Gastrocnemius medialis (tissue), 4 donors: ENCODE data around the gene ATP11A. TPM values are rescaled to one million over a fixed set of nuclear protein-coding genes. Genes with fewer than 3 reads are reported as not detected.

Experiments used
- ATAC-seq, 2 donors: fragments of 150-250 bp; one replicate each; pipeline ENCODE4 v1.9.1; 2016
- DNase-seq, 2 donors: peaks; one replicate each; pipeline ENCODE4 v3.0.0-alpha.2; 2019
- H3K27ac ChIP-seq, 4 donors: fragments of 200-600 bp; sonication (generic); 1 replicate in 1 of 4; 2 replicates in 3 of 4; pipeline ENCODE4 v1.5.1; 2016 to 2018; ENCODE audit warnings: mild to moderate bottlenecking in 2 of 4, moderate library complexity in 1 of 4
- H3K27me3 ChIP-seq, 3 donors: fragments of 200-600 bp; sonication (generic) in 2 of 3; 1 replicate in 1 of 3; 2 replicates in 2 of 3; pipeline versions ENCODE4 v1.5.1 to v1.6.0; 2016 to 2019; ENCODE audit warnings: mild to moderate bottlenecking in 1 of 3, moderate library complexity in 1 of 3
- H3K36me3 ChIP-seq, 2 donors: fragments of 200-600 bp; sonication (generic) in 1 of 2; one replicate each; pipeline ENCODE4 v1.5.1; 2017 to 2018
- H3K4me1 ChIP-seq, 2 donors: fragments of 200-600 bp; sonication (generic) in 1 of 2; one replicate each; pipeline ENCODE4 v1.5.1; 2016 to 2017; ENCODE audit warnings: mild to moderate bottlenecking in 2 of 2
- H3K4me3 ChIP-seq, 4 donors: fragments of 200-600 bp; sonication (generic) in 3 of 4; 1 replicate in 1 of 4; 2 replicates in 3 of 4; pipeline ENCODE4 v1.5.1; 2016 to 2019; ENCODE audit warnings: mild to moderate bottlenecking in 2 of 4
- H3K9me3 ChIP-seq, 3 donors: fragments of 200-600 bp; sonication (generic) in 2 of 3; 1 replicate in 1 of 3; 2 replicates in 2 of 3; pipeline ENCODE4 v1.5.1; 2016 to 2019
- POLR2A ChIP-seq, 2 donors: fragments of 450-650 bp; IDR thresholded peaks; one replicate each; pipeline ENCODE4 v1.6.1; 2017; ENCODE audit warnings: antibody characterized with exemption in 2 of 2, mild to moderate bottlenecking in 2 of 2, moderate library complexity in 2 of 2
- in situ Hi-C, 4 donors: fragments of 200-750 bp; cut with MboI; loops; one replicate each; pipeline versions ENCODE4 v1.15.0 to v1.8.0; 2017; ENCODE audit warnings: low sequenced_read_pairs in 4 of 4
- intact Hi-C: fragments of 100-400 bp; cut with DNase I; formaldehyde crosslinking; loops from one replicate; pipeline ENCODE4 v1.15.1; 2023; ENCODE audit warnings: low total_unique reads
- total RNA-seq, 4 donors: library from RNA; depleted of rRNA; stranded (reverse); fragments of >200 nt; gene quantifications; one replicate each; pipeline versions ENCODE4 v1.1.0 to v1.2.3, GENCODE V29; 2016
- TF ChIP-seq, protein P1 (sequence below), 5 experiments: fragments of 450-650 bp in 3 of 5; fragments of 200-600 bp in 2 of 5; sonication (generic) in 2 of 5; IDR thresholded peaks in 4 of 5; conservative IDR thresholded peaks in 1 of 5; 1 replicate in 4 of 5; 2 replicates in 1 of 5; pipeline ENCODE4 v1.5.1; 2016 to 2019; ENCODE audit warnings: antibody characterized with exemption in 5 of 5, mild to moderate bottlenecking in 3 of 5, moderate library complexity in 3 of 5

ATP11A gene
- total RNA-seq, 4 donors from 2014 or later = 10.0 to 14.2 (median 12.6) TPM

DNA sequence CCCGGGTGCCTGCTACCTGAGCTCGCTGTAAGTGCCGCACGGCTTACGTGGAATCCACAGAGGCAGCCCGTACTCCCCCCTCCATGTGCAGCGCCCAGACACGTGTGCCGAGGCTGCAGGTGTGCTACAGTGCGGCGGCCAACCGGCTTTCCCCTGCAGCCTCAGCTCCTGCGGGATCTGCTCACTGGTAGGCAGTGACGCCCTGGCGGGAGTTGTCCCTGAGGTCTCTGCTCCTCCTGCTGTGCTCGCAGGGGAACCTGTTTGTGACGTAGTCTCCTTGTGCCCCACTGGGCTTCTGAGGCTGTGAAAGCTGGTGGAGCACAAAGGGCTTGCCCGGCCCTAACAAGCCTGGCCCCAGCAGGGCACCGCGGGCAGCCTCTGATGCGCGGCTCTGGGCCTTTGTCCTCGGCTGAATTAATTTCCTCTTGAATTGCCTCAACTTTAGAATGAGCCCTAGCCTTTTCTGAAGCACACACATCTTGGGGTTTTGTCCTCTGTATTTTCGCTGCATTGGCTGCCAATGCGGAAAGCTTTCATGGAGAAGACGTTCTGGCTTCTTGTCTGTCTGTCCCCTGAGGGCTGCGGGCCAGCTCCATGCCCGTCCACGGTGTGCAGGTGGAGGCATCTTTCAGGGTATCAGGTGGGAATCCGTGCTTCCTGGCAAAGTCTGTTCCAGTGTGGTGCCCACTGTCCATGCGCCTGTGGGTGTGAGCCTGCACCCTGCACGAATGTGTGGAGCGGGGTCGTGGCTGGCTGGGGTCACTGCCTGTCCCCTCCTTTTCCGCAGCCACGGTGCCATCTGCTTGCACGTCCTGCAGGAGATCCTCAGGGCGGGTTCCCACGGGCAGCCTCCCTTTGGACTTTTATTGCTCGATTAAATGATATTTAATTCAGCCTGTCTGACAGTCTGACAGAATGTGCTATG lies 201.9 kb downstream of the ATP11A start:
- no peak overlapping the region for H3K27ac ChIP-seq
- H3K27me3 ChIP-seq = peaks cover 16 to 33% (median 30%) of the 10 kb centered on the region in 3 donors
- H3K4me1 ChIP-seq = peaks cover 0 to 12% of the 10 kb centered on the region in 2 donors
- H3K4me3 ChIP-seq = no peak overlapping the region
- TF ChIP-seq, protein P1, sequence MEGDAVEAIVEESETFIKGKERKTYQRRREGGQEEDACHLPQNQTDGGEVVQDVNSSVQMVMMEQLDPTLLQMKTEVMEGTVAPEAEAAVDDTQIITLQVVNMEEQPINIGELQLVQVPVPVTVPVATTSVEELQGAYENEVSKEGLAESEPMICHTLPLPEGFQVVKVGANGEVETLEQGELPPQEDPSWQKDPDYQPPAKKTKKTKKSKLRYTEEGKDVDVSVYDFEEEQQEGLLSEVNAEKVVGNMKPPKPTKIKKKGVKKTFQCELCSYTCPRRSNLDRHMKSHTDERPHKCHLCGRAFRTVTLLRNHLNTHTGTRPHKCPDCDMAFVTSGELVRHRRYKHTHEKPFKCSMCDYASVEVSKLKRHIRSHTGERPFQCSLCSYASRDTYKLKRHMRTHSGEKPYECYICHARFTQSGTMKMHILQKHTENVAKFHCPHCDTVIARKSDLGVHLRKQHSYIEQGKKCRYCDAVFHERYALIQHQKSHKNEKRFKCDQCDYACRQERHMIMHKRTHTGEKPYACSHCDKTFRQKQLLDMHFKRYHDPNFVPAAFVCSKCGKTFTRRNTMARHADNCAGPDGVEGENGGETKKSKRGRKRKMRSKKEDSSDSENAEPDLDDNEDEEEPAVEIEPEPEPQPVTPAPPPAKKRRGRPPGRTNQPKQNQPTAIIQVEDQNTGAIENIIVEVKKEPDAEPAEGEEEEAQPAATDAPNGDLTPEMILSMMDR (IDR thresholded peaks at IDR 0.05 in 4 of 5, conservative IDR thresholded peaks at IDR 0.05 in 1 of 5) = no peak
- TF ChIP-seq POLR2A (IDR thresholded peaks at IDR 0.05) = no peak
- H3K9me3 ChIP-seq = no peaks in the 10 kb centered on the region
- in situ Hi-C loops (no loop called here), intact Hi-C loops (no loop called here)
- no peaks in the 10 kb centered on the region for H3K36me3 ChIP-seq
- DNase-seq (no peak), ATAC-seq (no peak)

DNA sequence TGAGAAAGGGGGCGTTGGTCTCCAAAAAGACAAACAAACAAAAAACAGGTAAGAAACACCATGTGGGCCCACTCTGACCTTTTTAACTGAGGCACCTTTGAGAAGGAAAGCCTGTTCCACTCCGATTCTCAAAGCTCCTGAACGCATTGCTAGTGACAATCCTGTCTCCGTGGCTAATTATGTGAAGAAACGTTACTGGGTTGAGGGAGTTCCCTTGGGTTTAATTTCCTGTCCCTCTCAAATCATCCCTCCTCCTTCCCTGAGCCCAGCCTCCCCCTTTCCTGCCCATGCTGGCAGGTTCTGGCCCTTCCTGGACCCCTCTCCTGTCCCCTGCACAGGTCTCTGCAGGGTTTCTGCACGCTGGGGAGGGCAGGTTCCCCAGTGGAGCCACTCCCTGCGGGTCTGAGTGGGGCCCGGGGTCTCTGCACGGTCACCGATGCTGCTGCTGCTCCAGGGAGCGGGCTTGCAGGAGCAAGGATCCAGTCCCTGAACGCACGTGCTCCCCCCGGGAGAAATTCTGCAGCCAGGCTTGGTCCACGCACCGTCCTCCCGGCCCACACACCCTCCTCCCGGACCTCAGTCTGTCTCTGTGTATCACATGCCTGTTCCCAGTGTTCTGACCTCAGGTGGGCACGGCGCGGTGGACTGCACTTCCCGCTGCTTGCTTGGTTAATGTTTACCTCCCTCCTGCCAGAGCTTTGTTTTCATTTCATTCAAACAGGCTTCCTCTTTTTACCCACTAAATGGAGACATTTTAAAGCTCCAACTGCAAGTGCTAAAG lies 202.8 kb downstream of the ATP11A start:
- no peak for ATAC-seq
- Histone ChIP-seq H3K27ac (no peak overlapping the region), H3K4me3 (no peak overlapping the region), H3K9me3 (no peaks in the 10 kb centered on the region), H3K36me3 (no peaks in the 10 kb centered on the region), H3K4me1 (peaks cover 0 to 12% of the 10 kb centered on the region in 2 donors), H3K27me3 (peaks cover 16 to 40% (median 32%) of the 10 kb centered on the region in 3 donors)
- TF ChIP-seq POLR2A (IDR thresholded peaks at IDR 0.05) = no peak
- TF ChIP-seq, protein P1 (IDR thresholded peaks at IDR 0.05 in 4 of 5, conservative IDR thresholded peaks at IDR 0.05 in 1 of 5) = no peak
- no peak for DNase-seq
- intact Hi-C loops = no loop called here
- in situ Hi-C loops = no loop called here

DNA sequence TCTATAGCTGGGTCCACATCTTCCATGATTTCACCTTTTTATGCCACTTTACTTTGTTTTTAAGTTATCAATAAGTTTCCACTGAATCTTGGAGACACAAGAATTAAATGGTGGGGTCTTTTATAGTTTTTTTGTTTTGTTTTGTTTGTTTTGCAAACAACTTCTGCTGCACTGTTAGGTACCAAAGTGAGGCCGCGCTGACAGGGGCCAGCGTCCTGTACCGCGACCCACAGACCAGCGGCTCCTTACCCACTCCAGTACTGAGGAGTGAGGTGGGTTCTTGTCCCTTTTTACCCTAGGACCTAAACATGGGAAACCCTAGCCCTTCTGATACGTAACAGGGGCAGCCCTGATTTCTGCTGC lies 203.3 kb downstream of the ATP11A start:
- Histone ChIP-seq H3K27me3 (peaks cover 16 to 40% (median 35%) of the 10 kb centered on the region in 3 donors), H3K9me3 (no peaks in the 10 kb centered on the region), H3K27ac (no peak overlapping the region), H3K4me3 (no peak overlapping the region), H3K4me1 (peaks cover 0 to 12% of the 10 kb centered on the region in 2 donors), H3K36me3 (no peaks in the 10 kb centered on the region)
- in situ Hi-C loops = no loop called here
- intact Hi-C loops = no loop called here
- TF ChIP-seq, protein P1 (IDR thresholded peaks at IDR 0.05 in 4 of 5, conservative IDR thresholded peaks at IDR 0.05 in 1 of 5) = no peak
- ATAC-seq (no peak), DNase-seq (no peak)

DNA sequence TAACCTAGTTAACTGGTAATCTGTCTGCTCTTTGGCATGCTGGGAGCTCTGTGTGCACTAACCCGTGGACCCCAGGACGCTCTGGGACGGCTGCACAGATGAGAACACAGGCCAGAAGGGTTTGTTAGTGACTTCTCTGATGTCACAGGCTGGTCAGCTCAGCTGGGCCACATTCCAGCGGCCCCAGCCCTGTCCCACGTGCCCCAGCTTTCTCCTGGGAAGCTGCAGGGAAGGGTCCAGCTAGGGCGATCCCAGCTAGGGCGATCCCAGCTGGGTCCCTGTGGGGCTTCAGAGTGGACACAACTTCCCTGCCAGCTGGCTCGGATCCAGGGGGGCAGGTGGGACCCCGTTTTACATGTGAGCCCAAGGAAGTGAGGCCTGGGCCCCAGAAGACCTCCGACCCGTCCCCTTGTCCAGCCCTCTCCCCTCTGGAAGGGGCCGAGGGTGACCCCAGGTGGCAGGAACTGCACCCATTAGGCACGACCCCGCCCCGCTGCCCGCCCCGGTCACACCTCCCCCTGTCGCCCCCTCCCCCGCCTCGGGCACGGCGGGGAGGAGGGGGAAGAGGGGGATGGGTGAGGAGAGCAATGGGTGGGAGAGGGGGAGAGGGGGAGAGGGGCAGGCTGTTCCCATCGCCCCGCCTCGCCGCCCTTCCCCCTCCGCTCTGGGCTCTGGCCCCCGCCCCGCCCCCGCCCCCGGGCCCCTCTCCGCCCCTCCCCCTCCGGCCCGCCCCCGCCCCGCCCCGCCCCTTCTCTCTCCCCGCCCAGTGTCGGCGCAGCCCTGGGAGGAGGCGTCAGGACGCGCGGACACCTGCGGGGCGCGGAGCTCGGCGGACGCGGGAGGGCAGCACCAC lies 204.0 kb downstream of the ATP11A start:
- intact Hi-C loops (no loop called here), in situ Hi-C loops (no loop called here)
- TF ChIP-seq, protein P1 (IDR thresholded peaks at IDR 0.05 in 4 of 5, conservative IDR thresholded peaks at IDR 0.05 in 1 of 5) = no peak
- no peak for TF ChIP-seq POLR2A (IDR thresholded peaks at IDR 0.05)
- H3K9me3 ChIP-seq = no peaks in the 10 kb centered on the region
- peak overlapping the region; percentile 34 to 45 (median 38) for H3K4me3 ChIP-seq
- peaks cover 16 to 41% (median 35%) of the 10 kb centered on the region in 3 donors for H3K27me3 ChIP-seq
- DNase-seq (no peak), ATAC-seq (peak in 1 of 2 donors; percentile 20)
- peaks cover 0 to 12% of the 10 kb centered on the region in 2 donors for H3K4me1 ChIP-seq
- H3K27ac ChIP-seq = no peak overlapping the region
- no peaks in the 10 kb centered on the region for H3K36me3 ChIP-seq
